HG03095 (cell line): ENCODE results near the gene PRTFDC1.
"Not testable (repeated sequence)": the region's sequence is repeated elsewhere in the genome, so short reads cannot be mapped to it uniquely, and the experiment has no call there.

ENCODE experiments used
- ATAC-seq: cut with Tn5 transposase; IDR thresholded peaks from one replicate; pipeline ENCODE4 v1.9.1; 2021; ENCODE audit warnings: moderate library complexity; ENCODE audit not compliant: unreplicated experiment

Gene PRTFDC1, protein sequence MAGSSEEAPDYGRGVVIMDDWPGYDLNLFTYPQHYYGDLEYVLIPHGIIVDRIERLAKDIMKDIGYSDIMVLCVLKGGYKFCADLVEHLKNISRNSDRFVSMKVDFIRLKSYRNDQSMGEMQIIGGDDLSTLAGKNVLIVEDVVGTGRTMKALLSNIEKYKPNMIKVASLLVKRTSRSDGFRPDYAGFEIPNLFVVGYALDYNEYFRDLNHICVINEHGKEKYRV

DNA sequence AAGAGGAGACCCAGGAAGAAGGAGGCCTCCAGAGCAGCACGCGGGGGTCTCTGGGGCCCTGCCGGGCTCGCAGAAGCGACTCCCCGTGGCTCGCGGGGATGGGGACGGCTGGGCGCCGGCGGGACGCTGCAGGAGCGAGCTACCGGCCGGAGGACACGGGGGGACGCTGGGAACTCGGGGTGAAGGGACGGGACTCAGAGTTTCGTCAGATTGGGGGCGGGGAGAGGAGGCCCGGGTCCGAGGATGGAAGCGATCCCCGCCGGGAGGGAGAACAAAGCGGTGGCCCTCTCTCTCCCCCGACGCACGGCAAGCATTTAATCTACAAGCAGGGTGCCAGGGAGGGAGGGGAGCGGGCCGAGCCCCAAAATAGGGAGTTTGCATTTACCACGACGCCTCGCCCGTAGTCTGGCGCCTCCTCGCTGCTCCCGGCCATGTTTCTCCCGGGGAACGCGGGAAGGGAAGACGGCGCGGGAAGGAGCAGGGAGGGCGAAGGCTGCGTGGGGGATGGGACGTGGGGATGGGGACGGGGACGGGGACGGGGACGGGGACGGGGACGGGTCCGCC lies at the start of gene PRTFDC1:
Gene PRTFDC1 (minus strand): TSS at position 464 of the 564 bp plus-strand sequence. CDS start 31 bp downstream, at position 433.
- no peak for ATAC-seq

DNA sequence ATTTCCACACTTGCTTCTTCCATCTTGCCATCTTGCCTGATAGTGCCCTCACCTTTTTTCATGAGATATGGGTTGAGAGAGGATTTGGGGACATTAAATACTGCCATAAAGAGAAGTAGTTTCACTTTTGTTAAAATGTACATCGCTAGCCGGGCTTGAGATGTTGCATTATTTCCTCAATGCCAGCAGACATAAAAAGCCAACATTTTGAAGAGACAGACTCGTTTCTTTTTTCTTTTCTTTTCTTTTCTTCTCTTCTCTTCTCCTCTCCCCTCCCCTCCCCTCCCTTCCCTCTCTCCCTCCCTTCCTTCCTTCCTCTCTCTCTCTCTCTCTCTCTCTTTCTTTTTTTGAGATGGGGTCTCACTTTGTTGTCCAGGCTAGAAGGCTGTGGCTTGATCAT lies 45.6 kb upstream of the PRTFDC1 start:
- no peak for ATAC-seq

DNA sequence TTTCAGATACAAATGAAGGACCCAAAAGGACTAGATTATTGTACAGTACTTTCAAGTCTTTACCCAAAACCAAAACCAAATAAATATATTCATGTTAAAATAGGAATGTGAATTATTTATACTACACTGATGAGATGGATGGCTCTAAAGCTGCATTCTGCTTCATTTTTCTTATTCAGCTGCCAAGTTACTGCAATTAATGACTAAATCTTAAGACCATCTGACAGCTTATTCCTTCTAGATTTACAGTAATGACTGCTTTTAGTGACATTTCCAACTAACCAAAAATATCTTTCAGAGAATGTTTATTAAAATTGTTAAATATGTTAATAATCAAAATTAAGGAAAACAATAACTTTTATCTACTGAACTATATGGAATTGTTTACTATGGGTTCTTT lies 42.7 kb upstream of the PRTFDC1 start:
- ATAC-seq, result no peak

DNA sequence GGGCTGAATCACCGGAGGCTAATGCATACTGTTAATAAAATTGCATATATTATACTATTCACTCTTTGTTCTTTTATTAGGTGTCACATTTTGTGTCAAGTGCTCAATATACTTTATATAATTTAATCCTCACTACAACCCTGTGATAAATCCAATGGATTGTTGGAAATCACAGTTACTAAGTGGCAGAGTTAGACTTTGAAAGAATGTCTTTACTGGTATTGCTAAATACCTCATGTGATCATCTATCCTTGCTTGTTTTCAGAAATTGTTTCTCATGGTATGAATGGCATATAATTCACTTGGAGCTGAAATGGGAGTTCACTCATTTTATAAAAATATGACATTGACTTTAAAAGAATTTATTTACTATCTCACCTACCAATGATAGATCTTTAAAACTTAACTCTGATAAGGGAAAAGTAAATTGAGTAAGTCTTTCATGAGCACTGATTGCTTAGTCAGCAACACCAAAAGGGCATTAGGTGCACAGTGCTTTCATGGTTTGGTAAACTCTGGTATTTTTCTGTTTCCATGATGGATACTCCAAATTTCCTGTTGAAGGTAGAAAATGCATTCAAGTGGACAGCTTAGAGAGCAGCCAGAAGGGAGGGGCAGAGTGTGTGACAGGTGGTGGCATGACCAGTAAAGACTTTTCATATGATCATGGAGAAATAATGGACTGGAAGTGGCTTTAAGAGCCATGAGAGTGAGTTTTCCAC lies 41.0 kb upstream of the PRTFDC1 start:
- no peak for ATAC-seq

DNA sequence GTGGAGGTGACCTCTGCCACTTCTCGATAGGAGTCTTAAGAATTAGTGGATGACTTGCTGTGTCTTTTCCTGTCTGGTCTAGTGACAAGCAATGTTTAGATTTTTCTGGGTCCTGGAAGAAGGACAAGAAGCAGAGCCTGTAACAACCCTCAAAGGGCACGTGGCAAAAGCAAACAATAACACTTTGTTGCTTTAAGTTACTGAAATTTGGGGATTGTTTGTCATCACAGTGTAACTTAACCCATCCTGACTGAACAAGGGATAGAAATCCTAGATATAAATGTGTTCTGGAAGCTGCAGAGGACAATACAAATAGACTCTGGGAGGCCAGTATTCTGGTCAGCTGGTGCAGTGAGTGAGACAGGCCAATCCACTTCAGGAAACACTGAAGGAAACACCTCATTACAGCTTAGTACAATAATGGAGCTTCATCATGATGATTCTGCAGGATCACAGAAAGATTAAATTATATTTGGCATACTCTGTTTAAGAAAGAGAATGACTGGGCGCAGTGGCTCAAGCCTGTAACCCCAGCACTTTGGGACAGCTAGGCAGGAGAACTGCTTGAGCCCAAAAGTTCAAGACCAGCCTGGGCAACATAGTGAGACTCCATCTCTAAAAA lies 40.2 kb upstream of the PRTFDC1 start:
- ATAC-seq, result no peak

DNA sequence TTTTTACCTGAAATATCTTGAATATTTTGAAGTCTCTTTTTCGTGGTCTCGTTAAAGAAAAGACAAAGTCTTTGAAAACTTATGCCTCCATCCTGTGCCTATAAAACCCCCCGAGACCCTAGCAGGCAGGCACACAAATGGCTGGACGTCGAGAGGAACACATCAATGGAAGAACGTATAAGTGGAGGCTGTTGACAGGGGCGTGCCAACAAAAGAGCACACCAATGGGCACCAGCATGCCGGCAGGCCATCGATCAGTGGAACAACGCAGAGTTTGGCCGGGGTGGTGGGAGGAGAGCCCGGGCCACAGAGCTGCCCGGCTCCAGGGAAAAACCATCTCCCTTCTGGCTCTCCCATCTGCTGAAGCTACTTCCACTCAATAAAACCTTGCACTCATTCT lies 38.9 kb upstream of the PRTFDC1 start:
- no peak for ATAC-seq

DNA sequence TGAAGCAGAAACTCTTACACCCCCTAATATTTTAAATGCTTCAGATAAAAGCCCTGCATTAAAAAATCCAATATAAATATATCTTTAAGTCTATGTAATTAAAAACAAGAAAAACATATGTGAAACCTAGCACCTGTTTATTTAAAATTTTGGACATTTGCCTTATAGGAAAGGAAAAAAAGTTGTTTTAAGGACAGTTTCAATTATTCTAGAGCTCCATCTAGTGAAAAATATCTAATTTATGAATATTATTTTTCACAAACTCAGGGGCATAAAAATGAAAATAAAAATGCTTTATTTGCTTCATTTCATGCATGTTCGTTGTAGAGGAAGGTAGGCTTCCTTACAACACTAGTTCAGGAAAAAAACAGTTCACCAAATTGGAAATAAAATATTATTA lies 37.5 kb upstream of the PRTFDC1 start:
- ATAC-seq, result no peak

DNA sequence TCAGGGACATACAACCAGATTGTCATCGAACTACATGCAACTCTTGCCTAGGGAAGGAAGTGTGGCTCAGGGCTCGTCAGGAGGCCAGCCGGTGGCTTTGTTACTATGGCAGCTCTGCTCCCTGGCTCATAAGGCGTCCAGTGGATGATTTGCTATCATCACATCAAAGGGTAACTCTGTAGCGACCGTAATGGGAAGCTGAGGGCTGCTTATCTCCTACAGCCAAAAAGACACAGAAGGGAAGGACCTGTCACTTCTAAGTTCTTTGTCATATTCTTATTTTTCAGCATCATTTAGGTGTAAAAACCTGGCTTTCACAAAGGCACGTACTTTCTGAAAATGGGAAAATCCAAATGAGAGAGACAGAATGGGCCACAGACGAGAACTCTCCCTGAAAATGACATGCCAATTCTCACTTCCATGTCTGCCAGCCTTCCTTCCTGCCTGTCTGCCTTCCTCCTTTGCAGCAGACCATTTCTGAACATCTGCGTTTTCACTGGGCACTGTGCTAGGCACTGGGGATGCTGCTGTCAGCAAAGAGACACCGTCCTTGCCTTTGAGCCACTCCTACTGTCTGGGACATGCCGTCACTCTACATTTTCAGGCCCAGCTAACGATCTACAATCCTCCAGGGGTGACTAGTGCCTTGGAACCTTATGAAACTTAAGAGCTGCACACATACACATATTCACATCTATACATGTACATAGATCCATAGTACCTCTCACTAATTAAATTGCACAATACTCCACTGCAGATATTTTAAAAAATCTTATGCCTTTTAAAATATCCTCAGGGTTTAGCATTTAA lies 36.6 kb upstream of the PRTFDC1 start:
- no peak for ATAC-seq

DNA sequence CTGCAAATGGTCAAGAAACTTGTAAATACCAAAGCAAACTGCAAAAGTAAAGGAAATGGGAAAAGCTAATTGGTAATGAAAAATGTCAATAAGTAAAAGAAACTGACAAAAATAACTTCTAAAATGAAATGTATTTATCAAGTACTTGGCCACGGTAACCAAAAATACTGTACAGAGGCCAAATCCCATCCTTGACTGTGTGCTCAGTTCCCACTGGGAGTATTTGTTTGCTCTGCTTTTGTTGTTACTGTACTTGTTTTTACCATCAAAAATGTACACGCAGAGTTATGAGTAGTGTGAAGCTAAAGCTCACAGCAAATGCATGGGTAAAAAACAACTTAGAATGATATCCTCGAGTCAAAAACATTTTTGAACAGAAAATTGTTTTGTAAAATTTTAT lies 32.5 kb upstream of the PRTFDC1 start:
- ATAC-seq, result no peak

DNA sequence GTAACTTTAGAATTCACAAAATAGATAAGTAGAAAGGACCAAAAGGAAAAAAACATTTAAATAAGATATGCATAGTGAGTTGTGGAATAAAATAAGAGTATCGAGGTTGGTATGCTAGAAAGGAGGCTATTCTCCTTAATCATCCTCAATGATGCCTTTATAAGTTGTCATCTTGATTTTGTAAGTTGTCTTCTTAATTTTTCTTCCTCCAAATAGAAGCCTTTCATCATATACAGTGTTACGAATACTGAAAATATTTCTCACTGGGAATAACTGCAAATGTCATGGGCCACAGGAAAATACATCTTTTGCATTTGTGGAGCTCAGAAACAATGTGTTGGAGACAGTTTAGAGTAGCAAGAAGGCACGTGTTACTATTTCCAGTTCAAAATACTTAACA lies 31.5 kb upstream of the PRTFDC1 start:
- no peak for ATAC-seq

DNA sequence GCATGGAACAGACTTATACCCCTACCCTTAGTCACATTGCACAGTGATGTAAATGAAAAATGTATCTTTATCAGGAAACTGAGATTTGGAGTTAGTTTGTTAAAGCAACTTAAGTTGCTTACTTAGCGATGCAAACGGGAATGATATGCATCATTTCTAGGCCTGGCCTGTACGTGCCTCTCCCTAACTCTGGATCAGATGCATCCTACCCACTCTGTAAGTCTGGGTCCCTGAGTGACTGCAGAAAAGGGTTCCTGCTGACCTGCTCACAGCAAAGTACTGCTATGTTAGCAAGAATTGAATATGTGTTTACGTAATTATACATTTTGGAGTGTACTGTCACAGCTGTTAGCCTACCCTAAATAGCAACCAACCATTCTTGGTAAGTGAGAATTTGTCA lies 30.7 kb upstream of the PRTFDC1 start:
- ATAC-seq, result no peak

DNA sequence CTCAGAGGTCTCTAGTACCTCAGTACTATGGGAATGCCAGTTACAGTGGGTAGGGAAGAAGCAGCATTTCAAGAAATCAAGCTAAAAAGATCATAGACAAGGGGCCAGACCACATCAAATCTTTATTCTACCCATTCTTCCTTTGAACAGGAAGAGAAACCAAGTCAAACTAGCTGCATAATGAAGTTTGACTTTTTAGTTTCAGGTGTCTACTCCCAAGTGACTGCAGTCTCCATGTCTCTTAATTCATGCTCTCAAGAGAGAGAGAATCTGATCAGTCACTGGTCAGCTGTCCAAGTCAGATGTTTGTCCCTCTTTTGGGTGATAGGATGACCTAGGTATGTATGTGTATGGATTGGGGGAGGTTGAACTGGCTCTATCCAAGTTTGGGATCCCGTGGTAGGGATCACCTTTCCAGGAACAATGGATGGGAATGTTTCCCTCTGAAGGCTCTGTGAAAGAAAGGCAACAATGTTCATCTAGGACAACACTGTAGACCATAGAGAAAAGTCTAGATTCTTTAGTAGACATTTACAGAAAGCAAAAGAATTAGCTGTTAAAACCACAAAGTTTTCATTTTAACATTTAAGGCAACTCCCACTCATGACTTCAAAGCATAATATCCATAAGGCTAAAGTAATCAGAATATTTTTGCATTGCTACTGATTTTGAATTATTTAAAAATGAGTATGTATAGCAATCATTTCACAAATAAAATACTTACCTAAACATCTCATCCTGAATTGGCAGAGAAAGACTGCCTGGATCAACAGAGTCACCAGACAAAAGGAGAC lies 30.1 kb upstream of the PRTFDC1 start:
- peak; percentile 56 for ATAC-seq

DNA sequence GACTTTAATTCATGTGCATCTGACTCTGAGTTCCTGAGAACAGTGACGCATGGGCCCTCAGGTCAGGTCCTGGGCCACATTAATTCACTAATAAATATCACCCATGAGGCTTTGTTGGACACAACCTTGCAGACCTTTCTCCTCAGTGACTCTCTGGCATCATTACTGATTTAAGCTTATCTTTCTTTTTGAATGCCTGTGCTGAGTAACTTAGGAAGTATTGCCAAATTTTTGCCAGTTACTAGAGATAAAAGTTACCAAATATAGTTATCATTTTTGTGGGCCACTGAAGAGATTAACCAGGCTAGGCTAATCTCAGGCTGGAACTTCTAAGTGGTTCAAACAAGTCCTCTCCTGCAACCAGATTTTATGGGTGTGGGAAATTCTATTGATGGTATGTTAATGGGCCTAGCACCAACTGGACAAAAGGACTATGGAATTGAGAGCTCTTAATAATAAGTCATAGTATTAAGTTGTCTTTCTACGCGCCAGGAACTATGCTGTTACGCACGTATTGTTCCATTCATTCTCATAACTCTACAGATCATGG lies 28.8 kb upstream of the PRTFDC1 start:
- ATAC-seq, result no peak

DNA sequence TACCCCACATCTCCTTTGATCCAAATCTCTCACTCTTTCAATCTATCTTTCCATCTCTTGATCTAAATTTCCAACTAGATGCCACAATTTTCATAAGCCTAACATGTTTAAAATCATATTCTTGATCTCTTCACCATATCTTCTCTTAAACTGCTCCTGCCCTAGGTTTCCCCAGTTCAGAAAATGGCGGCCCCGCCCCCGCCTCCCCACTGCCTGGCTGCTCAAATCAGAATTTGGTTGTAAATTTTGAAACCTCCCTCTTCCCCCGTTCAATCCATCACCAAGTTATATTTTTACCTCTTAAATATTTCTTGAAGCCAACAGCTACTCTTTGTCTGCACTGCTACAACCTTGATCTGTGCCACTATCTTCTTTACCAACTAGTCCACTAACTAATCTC lies 27.3 kb upstream of the PRTFDC1 start:
- ATAC-seq, result no peak

DNA sequence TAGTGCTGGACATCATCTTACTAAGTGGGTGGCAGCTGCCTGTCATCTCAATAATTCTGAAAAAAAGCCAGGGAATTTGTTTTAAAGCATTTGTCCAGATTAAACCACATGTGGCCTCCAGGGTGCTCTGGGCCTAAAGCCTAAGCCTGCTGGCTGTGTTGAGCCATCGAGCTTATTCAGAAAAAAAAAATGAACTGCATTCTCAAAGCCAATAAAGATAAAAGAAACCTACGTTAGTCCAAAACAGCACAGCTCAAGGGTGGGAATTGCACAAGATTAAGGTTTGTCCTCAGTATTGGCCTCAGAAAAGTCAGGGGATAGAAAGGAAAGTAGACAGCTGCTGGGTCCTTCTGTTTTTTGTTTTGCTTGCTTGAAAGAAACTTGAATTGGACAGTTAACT lies 22.6 kb upstream of the PRTFDC1 start:
- no peak for ATAC-seq

DNA sequence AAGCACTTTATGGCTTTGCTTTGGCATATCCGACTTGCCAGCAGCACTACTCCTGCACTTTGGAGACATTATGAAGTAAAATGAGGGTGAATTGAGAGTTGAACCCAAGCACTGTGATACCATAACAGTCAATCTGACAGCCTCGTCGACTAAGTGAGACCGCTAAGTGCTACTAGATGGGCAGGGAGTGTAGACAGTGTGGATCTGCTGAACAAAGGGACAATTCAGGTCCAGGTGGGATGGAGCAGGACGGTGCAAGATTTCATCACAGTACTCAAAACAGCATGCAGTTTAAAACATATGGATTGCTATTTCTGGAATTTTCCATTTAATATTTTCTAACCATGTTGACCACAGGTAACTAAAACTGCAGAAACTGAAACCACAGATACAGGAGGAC lies 20.8 kb upstream of the PRTFDC1 start:
- ATAC-seq, result no peak

DNA sequence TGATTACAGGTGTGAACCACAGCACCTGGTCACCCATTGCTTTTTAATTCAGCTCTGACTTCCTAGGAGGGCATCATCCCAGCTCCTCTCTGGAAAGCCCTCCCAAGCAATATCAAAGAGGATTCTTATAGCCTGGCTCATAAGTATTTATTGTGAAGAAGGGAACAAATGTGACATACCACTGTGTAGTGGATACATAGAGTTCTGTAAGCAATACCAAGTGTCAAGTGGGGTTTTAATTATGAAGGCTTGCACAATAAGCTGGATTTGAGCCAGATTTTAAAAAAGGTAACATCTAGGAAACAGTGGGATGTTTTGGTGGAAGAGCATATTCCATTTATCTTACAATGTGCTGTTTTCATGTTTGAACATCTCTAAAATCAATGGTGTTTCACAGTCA lies 19.0 kb upstream of the PRTFDC1 start:
- no peak for ATAC-seq

DNA sequence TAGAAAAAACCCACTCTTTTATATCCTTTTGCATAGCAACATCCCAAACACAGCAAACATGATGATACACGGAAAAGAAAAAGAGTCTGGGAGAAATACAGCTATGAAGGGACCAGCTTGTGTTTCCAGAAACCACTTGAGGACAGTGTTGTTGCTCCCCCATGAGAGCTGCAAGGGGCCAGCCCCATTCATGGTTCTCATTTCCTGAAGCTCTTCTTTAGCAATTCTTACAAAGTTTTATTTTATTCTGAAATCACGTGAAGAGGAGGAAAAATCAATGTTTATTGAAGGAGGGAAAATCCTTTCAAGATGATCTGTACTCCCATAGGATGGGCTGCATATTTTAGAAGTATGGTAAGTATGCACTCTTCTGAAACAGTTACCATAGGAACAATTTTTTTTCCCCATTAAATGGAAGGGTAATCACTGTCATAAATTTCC lies 17.5 kb upstream of the PRTFDC1 start:
- no peak for ATAC-seq

DNA sequence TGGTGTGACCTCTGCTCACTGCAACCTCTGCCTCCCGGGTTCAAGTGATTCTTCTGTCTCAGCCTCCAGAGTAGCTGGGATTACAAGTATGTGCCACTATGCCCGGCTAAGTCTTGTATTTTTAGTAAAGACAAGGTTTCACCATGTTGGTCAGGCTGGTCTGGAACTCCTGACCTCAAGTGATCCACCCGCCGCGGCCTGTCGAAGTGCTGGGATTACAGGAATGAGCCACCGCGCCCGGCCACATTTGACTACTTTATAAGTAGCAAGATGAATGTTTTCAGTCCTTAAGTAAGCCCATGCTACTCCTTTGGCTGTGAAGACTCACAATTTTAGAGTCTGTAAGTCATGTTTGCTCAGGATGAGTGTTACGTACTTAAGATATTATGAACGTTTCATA lies 16.5 kb upstream of the PRTFDC1 start:
- ATAC-seq, result not testable (repeated sequence)

DNA sequence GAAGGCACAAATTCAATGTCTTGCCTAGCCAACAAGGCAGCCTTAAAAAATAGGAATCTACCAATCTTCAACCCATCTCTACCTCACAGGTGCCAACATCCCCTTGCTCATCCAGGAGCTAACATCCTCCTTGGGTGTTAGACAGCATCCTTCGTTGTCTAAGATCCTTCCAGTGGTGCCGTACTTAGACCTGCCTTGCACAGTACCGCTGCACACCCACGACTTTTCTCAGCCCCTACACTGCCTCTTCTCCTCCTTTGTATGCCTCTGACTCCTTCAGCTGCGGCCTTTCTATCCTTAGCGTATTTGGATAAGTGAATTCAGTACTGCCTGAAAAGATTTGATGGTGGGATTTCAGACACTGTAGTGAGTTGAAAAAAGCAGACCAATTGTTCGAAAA lies 15.9 kb upstream of the PRTFDC1 start:
- no peak for ATAC-seq
